Measurements from ENCODE around the gene FNDC5.

DNA sequence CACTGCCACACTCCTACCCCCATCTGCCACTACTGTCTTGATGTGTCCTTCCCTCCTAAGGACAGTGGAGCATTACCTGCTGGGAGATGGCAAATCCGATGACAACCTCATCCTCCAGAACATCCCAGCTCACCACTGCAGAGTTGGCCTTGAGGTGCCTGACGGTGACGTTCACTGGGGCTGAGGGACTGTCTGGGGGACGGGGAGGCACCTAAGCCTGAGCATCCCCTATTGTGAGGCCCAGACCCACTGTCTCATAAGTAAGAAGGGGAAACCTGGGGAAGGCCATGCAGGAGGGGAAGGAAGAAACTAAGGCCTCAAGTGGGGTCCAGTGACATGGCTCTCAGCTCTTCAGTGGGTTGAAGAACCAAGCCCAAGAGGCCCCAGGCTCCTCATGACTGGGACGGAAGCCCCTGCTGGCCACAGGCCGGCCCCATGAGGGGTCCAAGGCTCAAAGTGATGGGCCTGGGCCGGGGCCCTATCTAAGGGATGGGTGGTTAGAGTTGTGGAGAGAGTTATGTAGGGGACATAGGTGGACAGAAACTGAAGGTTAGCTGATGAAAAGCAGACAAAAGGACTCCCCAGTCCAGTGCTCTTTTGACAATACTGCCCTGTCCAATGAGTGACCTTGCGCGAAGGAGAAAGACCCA is 1.8 kb downstream of the FNDC5 start:
- TF ChIP-seq, protein P1, sequence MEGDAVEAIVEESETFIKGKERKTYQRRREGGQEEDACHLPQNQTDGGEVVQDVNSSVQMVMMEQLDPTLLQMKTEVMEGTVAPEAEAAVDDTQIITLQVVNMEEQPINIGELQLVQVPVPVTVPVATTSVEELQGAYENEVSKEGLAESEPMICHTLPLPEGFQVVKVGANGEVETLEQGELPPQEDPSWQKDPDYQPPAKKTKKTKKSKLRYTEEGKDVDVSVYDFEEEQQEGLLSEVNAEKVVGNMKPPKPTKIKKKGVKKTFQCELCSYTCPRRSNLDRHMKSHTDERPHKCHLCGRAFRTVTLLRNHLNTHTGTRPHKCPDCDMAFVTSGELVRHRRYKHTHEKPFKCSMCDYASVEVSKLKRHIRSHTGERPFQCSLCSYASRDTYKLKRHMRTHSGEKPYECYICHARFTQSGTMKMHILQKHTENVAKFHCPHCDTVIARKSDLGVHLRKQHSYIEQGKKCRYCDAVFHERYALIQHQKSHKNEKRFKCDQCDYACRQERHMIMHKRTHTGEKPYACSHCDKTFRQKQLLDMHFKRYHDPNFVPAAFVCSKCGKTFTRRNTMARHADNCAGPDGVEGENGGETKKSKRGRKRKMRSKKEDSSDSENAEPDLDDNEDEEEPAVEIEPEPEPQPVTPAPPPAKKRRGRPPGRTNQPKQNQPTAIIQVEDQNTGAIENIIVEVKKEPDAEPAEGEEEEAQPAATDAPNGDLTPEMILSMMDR (IDR thresholded peaks at IDR 0.05), result no peak
- TF ChIP-seq, protein P2, sequence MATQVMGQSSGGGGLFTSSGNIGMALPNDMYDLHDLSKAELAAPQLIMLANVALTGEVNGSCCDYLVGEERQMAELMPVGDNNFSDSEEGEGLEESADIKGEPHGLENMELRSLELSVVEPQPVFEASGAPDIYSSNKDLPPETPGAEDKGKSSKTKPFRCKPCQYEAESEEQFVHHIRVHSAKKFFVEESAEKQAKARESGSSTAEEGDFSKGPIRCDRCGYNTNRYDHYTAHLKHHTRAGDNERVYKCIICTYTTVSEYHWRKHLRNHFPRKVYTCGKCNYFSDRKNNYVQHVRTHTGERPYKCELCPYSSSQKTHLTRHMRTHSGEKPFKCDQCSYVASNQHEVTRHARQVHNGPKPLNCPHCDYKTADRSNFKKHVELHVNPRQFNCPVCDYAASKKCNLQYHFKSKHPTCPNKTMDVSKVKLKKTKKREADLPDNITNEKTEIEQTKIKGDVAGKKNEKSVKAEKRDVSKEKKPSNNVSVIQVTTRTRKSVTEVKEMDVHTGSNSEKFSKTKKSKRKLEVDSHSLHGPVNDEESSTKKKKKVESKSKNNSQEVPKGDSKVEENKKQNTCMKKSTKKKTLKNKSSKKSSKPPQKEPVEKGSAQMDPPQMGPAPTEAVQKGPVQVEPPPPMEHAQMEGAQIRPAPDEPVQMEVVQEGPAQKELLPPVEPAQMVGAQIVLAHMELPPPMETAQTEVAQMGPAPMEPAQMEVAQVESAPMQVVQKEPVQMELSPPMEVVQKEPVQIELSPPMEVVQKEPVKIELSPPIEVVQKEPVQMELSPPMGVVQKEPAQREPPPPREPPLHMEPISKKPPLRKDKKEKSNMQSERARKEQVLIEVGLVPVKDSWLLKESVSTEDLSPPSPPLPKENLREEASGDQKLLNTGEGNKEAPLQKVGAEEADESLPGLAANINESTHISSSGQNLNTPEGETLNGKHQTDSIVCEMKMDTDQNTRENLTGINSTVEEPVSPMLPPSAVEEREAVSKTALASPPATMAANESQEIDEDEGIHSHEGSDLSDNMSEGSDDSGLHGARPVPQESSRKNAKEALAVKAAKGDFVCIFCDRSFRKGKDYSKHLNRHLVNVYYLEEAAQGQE (IDR thresholded peaks at IDR 0.05; ENCODE audit: insufficient read depth in 1 of 2, low read depth in 2 of 2, low read length in 1 of 2), result no peak
- TF ChIP-seq POLR2AphosphoS5 (IDR thresholded peaks at IDR 0.05; ENCODE audit: low read depth, low read length), result no peak

All from Panc1 (cell line).